HCT116 (cell line): ENCODE measurements around the gene PIP4P1. TPM values are rescaled to one million over a fixed set of nuclear protein-coding genes. Genes with fewer than 3 reads are reported as not detected.

ENCODE experiments used
- ATAC-seq: fragments of 200-7000 bp; cut with Tn5 transposase; 2 replicates; pipeline ENCODE4 v1.9.1; 2020; ENCODE audit warnings: mild to moderate bottlenecking, moderate library complexity
- BruUV-seq: library from RNA; stranded (reverse); fragments of 400-500 nt; replicated peaks from 2 replicates; lab custom pipeline; 2021; lab: Mats Ljungman, UMichigan
- CTCF ChIA-PET: fragments of 300-600 bp; sonication (Branson Sonifier 250); formaldehyde crosslinking; loops from one replicate; lab custom pipeline; 2021; ENCODE audit warnings: antibody characterized with exemption; lab: Charles Lee
- POLR2A ChIA-PET: fragments of 300-600, 350-600 bp; sonication (Branson Sonifier 250); formaldehyde crosslinking; loops from one replicate; lab custom pipeline; 2021; ENCODE audit warnings: antibody characterized with exemption; lab: Charles Lee
- RAD21 ChIA-PET, 2 experiments: fragments of 300-600 bp; sonication (Branson Sonifier 250); formaldehyde crosslinking; loops; one replicate each; lab custom pipeline; 2023; ENCODE audit warnings: low total read pairs in 2 of 2; ENCODE audit not compliant: uncharacterized antibody in 2 of 2, unreplicated experiment in 2 of 2, low non-redundant PET in 1 of 2; lab: Charles Lee
- DNase-seq: peaks from one replicate; pipeline ENCODE4 v3.0.0-alpha.2; 2010; ENCODE audit warnings: low read depth, low spot score
- H2AFZ ChIP-seq: fragments of 200-600 bp; shearing (Covaris generic), sonication (generic); 2 replicates; pipeline ENCODE4 v1.6.1; 2017; ENCODE audit warnings: low read depth, mixed run types, mixed read lengths, antibody characterized with exemption, low read length; ENCODE audit not compliant: poor library complexity, severe bottlenecking
- H3K27ac ChIP-seq: 2 replicates; pipeline ENCODE4 v1.5.1; 2012; ENCODE audit warnings: low read depth, low read length
- H3K27me3 ChIP-seq: fragments of 200-600 bp; sonication (generic); 2 replicates; pipeline ENCODE4 v1.6.1; 2016; ENCODE audit warnings: mixed run types, low read length, mixed read lengths; ENCODE audit not compliant: insufficient read depth
- H3K36me3 ChIP-seq, 2 experiments: fragments of 200-500 bp in 1 of 2; fragments of 200-600 bp in 1 of 2; sonication (Bioruptor generic) in 1 of 2; sonication (generic) in 1 of 2; 2 replicates each; pipeline versions ENCODE4 v1.5.1 to v1.6.1; 2014 to 2016; ENCODE audit warnings: low read length in 2 of 2, inconsistent platforms in 1 of 2, mixed read lengths in 1 of 2, mixed run types in 1 of 2; ENCODE audit not compliant: insufficient read depth in 2 of 2, control insufficient read depth in 1 of 2
- H3K4me1 ChIP-seq, 2 experiments: fragments of 200-600 bp in 1 of 2; sonication (generic) in 1 of 2; 2 replicates each; pipeline versions ENCODE4 v1.5.1 to v1.6.1; 2012 to 2017; ENCODE audit warnings: low read length in 2 of 2, inconsistent platforms in 1 of 2, mild to moderate bottlenecking in 1 of 2, mixed read lengths in 1 of 2, mixed run types in 1 of 2, moderate library complexity in 1 of 2; ENCODE audit not compliant: insufficient read depth in 2 of 2, control insufficient read depth in 1 of 2
- H3K4me2 ChIP-seq: fragments of 200-600 bp; sonication (generic); 2 replicates; pipeline ENCODE4 v1.6.1; 2017; ENCODE audit warnings: mixed run types, low read length, mixed read lengths
- H3K4me3 ChIP-seq, 2 experiments: fragments of 200-600 bp in 1 of 2; sonication (generic) in 1 of 2; replicated peaks in 1 of 2; 2 replicates each; pipeline ENCODE4 v1.5.1; 2011 to 2016; ENCODE audit warnings: low read length in 2 of 2, control low read depth in 1 of 2, low read depth in 1 of 2, mild to moderate bottlenecking in 1 of 2, mixed read lengths in 1 of 2, mixed run types in 1 of 2
- H3K79me2 ChIP-seq: fragments of 200-600 bp; sonication (generic); 2 replicates; pipeline ENCODE4 v1.6.1; 2017; ENCODE audit warnings: mild to moderate bottlenecking, mixed run types, low read length, moderate library complexity, mixed read lengths; ENCODE audit not compliant: insufficient read depth
- H3K9ac ChIP-seq: fragments of 200-600 bp; sonication (generic); 2 replicates; pipeline ENCODE4 v1.6.1; 2016; ENCODE audit warnings: low read length, mixed read lengths
- H3K9me2 ChIP-seq: fragments of 200-600 bp; sonication (generic), shearing (Covaris generic); 2 replicates; pipeline ENCODE4 v1.6.1; 2017; ENCODE audit warnings: mixed run types, mild to moderate bottlenecking, moderate library complexity; ENCODE audit not compliant: insufficient read depth
- H3K9me3 ChIP-seq, 2 experiments: fragments of 200-500 bp in 1 of 2; fragments of 200-600 bp in 1 of 2; sonication (Bioruptor generic) in 1 of 2; sonication (generic) in 1 of 2; 2 replicates each; pipeline ENCODE4 v1.6.1; 2014 to 2017; ENCODE audit warnings: low read length in 2 of 2, mixed read lengths in 2 of 2, inconsistent platforms in 1 of 2, low read depth in 1 of 2, mild to moderate bottlenecking in 1 of 2, mixed run types in 1 of 2, moderate library complexity in 1 of 2; ENCODE audit not compliant: control insufficient read depth in 1 of 2, insufficient read depth in 1 of 2
- H4K20me1 ChIP-seq: fragments of 200-600 bp; sonication (generic), shearing (Covaris generic); 2 replicates; pipeline ENCODE4 v1.6.1; 2017; ENCODE audit warnings: mixed run types, mild to moderate bottlenecking, moderate library complexity; ENCODE audit not compliant: insufficient read depth
- CEBPB ChIP-seq: IDR thresholded peaks from 2 replicates; pipeline ENCODE4 v1.6.1; 2012; ENCODE audit warnings: low read depth
- EGR1 ChIP-seq: IDR thresholded peaks from 2 replicates; pipeline ENCODE4 v1.6.1; 2012; ENCODE audit warnings: low read depth
- ELF1 ChIP-seq: IDR thresholded peaks from 2 replicates; pipeline ENCODE4 v1.6.1; 2012; ENCODE audit warnings: low read depth, borderline replicate concordance
- EZH2 ChIP-seq: fragments of 200-600 bp; sonication (generic); IDR thresholded peaks from 2 replicates; pipeline ENCODE4 v1.6.1; 2017; ENCODE audit warnings: antibody characterized with exemption, mixed run types
- JUND ChIP-seq: IDR thresholded peaks from 2 replicates; pipeline ENCODE4 v1.6.1; 2012
- SIN3A ChIP-seq: IDR thresholded peaks from 2 replicates; pipeline ENCODE4 v1.6.1; 2012; ENCODE audit warnings: low read depth
- SRF ChIP-seq: IDR thresholded peaks from 2 replicates; pipeline ENCODE4 v1.6.1; 2012; ENCODE audit warnings: low read depth
- TCF7L2 ChIP-seq: IDR thresholded peaks from 2 replicates; pipeline ENCODE4 v1.7.0; 2011; ENCODE audit warnings: borderline replicate concordance, inconsistent platforms; ENCODE audit not compliant: insufficient read depth, insufficient read length; ENCODE audit errors: extremely low read depth
- YY1 ChIP-seq: IDR thresholded peaks from 2 replicates; pipeline ENCODE4 v1.6.1; 2011; ENCODE audit warnings: low read length, low read depth, moderate library complexity, mild to moderate bottlenecking; ENCODE audit not compliant: insufficient replicate concordance; ENCODE audit errors: extremely low read depth
- ZNF274 ChIP-seq: fragments of 200-500 bp; sonication (Bioruptor generic); IDR thresholded peaks from 2 replicates; pipeline ENCODE4 v1.6.1; 2014; ENCODE audit warnings: mild to moderate bottlenecking, low read depth, low read length, inconsistent platforms
- intact Hi-C: fragments of 100-400 bp; cut with micrococcal nuclease; formaldehyde crosslinking; loops from 2 replicates; pipeline ENCODE4 v1.10.0; 2022
- total RNA-seq: library from RNA; stranded (reverse); gene quantifications from one replicate; pipeline ENCODE4 v1.2.1, GENCODE V29; 2021; ENCODE audit not compliant: unreplicated experiment
- TF ChIP-seq, protein P1 (sequence below): IDR thresholded peaks from 2 replicates; pipeline ENCODE4 v1.6.1; 2012; ENCODE audit warnings: low read depth
- TF ChIP-seq, protein P2 (sequence below), 3 experiments: fragments of 200-600 bp in 1 of 3; sonication (generic) in 1 of 3; IDR thresholded peaks in 2 of 3; conservative IDR thresholded peaks in 1 of 3; 2 replicates each; pipeline ENCODE4 v1.5.1; 2012 to 2017; ENCODE audit warnings: low read depth in 2 of 3, low read length in 2 of 3, antibody characterized with exemption in 1 of 3, borderline replicate concordance in 1 of 3, control low read depth in 1 of 3, mild to moderate bottlenecking in 1 of 3, mixed read lengths in 1 of 3, mixed run types in 1 of 3, moderate library complexity in 1 of 3; ENCODE audit not compliant: insufficient read depth in 1 of 3
- TF ChIP-seq, protein P3 (sequence below): IDR thresholded peaks from 2 replicates; pipeline ENCODE4 v1.6.1; 2012

The PIP4P1 gene
- total RNA-seq, 1 experiment from 2014 or later, result 35.4 TPM

DNA sequence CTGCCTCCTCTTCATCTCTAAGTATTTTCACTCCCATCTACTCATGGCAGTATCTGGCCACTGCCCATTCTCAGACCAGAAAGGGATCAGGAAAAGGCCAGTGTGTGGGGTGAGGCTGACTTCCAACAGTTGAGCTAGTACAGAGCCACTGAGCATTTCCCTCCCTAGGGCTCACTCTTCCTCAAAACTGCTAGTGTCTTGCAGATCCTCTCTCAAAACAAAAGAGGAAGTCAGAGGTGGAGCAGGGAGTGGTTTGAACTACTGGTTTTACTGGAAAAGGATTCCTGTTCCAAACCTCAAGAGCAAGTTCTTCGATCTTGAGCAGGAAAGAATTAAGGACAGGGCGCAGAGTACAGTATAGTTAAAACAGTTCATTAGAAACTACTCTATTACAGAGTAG is 32.4 kb upstream of the PIP4P1 start (continued):
- TF ChIP-seq, protein P1, sequence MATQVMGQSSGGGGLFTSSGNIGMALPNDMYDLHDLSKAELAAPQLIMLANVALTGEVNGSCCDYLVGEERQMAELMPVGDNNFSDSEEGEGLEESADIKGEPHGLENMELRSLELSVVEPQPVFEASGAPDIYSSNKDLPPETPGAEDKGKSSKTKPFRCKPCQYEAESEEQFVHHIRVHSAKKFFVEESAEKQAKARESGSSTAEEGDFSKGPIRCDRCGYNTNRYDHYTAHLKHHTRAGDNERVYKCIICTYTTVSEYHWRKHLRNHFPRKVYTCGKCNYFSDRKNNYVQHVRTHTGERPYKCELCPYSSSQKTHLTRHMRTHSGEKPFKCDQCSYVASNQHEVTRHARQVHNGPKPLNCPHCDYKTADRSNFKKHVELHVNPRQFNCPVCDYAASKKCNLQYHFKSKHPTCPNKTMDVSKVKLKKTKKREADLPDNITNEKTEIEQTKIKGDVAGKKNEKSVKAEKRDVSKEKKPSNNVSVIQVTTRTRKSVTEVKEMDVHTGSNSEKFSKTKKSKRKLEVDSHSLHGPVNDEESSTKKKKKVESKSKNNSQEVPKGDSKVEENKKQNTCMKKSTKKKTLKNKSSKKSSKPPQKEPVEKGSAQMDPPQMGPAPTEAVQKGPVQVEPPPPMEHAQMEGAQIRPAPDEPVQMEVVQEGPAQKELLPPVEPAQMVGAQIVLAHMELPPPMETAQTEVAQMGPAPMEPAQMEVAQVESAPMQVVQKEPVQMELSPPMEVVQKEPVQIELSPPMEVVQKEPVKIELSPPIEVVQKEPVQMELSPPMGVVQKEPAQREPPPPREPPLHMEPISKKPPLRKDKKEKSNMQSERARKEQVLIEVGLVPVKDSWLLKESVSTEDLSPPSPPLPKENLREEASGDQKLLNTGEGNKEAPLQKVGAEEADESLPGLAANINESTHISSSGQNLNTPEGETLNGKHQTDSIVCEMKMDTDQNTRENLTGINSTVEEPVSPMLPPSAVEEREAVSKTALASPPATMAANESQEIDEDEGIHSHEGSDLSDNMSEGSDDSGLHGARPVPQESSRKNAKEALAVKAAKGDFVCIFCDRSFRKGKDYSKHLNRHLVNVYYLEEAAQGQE, result no peak
- no peak for TF ChIP-seq EZH2
- no peak for TF ChIP-seq JUND
- TF ChIP-seq CEBPB, result no peak
- no peak for TF ChIP-seq EGR1
- no peak for TF ChIP-seq ELF1

DNA sequence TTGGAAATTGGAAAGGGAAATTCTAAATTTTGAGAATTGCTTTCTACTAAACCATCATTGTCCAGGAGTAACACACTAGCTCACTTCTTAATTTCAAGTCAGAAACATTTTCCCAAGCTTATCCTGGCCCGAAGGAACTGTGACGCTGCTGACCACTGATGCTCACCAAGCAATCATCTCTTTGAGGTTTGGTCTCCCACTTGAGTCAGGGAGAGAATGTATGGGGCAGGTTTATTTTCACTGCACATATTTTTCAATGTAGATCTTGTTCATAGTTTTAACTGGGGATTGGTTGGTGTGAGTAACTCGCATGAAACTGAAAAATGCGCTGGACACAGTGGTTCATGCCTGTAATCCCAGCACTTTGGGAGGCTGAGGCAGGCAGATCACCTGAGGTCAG is 31.3 kb upstream of the PIP4P1 start:
- RAD21 ChIA-PET, result no interaction called here
- no peak for TF ChIP-seq TCF7L2
- no peak for TF ChIP-seq JUND
- no peak for TF ChIP-seq YY1
- TF ChIP-seq, protein P2, sequence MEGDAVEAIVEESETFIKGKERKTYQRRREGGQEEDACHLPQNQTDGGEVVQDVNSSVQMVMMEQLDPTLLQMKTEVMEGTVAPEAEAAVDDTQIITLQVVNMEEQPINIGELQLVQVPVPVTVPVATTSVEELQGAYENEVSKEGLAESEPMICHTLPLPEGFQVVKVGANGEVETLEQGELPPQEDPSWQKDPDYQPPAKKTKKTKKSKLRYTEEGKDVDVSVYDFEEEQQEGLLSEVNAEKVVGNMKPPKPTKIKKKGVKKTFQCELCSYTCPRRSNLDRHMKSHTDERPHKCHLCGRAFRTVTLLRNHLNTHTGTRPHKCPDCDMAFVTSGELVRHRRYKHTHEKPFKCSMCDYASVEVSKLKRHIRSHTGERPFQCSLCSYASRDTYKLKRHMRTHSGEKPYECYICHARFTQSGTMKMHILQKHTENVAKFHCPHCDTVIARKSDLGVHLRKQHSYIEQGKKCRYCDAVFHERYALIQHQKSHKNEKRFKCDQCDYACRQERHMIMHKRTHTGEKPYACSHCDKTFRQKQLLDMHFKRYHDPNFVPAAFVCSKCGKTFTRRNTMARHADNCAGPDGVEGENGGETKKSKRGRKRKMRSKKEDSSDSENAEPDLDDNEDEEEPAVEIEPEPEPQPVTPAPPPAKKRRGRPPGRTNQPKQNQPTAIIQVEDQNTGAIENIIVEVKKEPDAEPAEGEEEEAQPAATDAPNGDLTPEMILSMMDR (IDR thresholded peaks at IDR 0.05 in 2 of 3, conservative IDR thresholded peaks at IDR 0.05 in 1 of 3; ENCODE audit: borderline replicate concordance in 1 of 3, insufficient read depth in 1 of 3, low read depth in 2 of 3, low read length in 2 of 3), result no peak
- no peak for TF ChIP-seq SRF
- TF ChIP-seq CEBPB, result no peak
- no peak for TF ChIP-seq ZNF274
- TF ChIP-seq, protein P3, sequence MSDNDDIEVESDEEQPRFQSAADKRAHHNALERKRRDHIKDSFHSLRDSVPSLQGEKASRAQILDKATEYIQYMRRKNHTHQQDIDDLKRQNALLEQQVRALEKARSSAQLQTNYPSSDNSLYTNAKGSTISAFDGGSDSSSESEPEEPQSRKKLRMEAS, result no peak
- TF ChIP-seq, protein P1, result no peak
- TF ChIP-seq ELF1, result no peak
- TF ChIP-seq SIN3A, result no peak

More for the DNA sequence above, 31.3 kb upstream of the PIP4P1 start:
- no peak overlapping the region for H3K27ac ChIP-seq
- H3K4me2 ChIP-seq, result no peak overlapping the region
- H4K20me1 ChIP-seq, result no peaks in the 10 kb centered on the region
- no peak overlapping the region for H3K4me3 ChIP-seq
- H3K9ac ChIP-seq, result no peak overlapping the region
- intact Hi-C loops, result no loop called here
- ATAC-seq (no peak), DNase-seq (no peak)
- no peaks in the 10 kb centered on the region for H3K79me2 ChIP-seq
- no peaks in the 10 kb centered on the region for H3K27me3 ChIP-seq
- no peak overlapping the region for H2AFZ ChIP-seq
- H3K9me3 ChIP-seq, result no peaks in the 10 kb centered on the region
- CTCF ChIA-PET, result no interaction called here
- H3K36me3 ChIP-seq, result no peaks in the 10 kb centered on the region
- no peaks in the 10 kb centered on the region for H3K9me2 ChIP-seq
- H3K4me1 ChIP-seq, result peaks cover 18 to 48% of the 10 kb centered on the region in 2 experiments
- POLR2A ChIA-PET, result interaction anchor here (1.2 kb wide), 1 partner anchor 23 kb away, joined by 5 read pairs; the partner anchor contains the start of gene PNP
- no TSS peak for BruUV-seq
